CD4-positive, alpha-beta T cell treated with Interleukin-4 for 4 hours (primary cell): Measurements from ENCODE around the gene SLC30A1.
A peak's percentile ranks its signal among the peaks of the same experiment; 100 is the strongest.

Experiments
- DNase-seq: peaks from one replicate; pipeline ENCODE4 v3.0.0-alpha.2; 2020

SLC30A1 gene

DNA sequence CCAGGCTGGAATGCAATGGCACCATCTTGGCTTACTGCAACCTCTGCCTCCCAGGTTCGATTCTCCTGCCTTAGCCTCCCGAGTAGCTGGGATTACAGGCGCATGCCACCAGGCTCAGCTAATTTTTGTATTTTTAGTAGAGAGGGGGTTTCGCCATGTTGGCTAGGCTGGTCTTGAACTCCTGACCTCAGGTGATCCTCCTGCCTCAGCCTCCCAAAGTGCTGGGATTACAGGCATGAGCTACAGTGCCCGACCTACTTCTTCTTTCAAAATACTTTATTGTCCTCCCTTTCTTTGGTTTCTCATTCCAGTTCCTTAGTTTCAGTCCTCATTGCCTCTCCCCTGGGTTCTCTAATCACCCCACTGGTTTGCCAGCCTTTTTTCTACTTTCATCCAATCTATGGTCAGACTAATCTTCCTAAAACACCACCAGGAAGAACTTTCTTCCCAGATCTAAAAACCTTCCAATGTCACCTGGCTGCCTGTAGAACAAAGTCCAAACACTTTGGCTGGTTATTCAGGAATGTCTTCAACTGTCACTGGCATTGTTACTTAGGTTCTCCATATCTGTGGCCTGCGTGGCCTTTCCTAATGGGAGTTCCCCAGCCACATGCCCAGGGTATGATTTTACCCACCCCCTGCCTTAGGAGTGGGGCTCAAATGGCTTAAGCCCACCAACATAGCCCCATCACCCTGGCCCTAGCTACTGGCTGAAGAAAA lies 29.0 kb upstream of the SLC30A1 start:
- DNase-seq, result no peak

- peak; percentile 18 for DNase-seq
Measured at GRCh38 chr1:211606914-211607753, 28.2 kb upstream of the SLC30A1 start.

GRCh38 chr1:211606332-211606913 lies 27.5 kb upstream of the SLC30A1 start:
- DNase-seq, result peak; percentile 17

- no peak for DNase-seq
Measured at GRCh38 chr1:211605603-211606331, 26.8 kb upstream of the SLC30A1 start.

- DNase-seq, result no peak
Measured at GRCh38 chr1:211605034-211605433, 26.1 kb upstream of the SLC30A1 start.

DNA sequence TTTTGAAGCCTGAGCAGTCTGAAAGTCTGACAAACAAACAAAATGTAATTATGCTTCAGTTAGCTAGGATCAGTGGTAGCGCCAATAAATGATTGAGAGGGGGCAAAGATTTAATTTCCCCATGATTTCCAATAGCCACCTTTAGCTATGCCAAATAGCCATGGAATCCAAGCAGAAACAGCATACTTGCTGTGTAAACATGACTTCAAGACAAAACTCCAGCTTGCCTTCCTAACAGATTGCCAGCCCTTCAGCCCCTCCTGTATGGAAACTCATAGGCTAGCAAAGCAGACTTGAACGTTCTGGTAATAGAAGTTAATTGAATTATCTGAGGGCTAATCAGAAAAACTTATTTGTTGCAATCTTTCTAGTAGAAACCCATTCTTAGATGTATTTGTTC lies 25.6 kb upstream of the SLC30A1 start:
- no peak for DNase-seq

DNA sequence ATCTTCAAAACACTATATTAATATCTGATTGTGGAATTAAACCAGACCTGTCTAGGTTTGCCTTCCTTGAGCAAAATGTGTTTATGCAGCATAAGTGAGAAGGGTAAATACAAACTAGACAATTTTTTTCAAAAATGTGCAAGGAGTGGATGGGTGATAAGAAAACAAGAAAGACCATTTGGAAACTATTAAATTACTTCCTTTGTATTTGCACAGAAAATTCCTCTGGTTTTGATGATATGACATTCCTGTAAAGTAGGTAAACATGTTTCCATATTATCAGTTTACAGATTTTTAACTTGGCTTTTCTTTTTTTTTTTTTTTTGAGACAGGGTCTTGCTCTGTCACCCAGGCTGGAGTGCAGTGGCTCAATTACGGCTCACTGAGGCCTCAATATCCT lies 24.8 kb upstream of the SLC30A1 start:
- no peak for DNase-seq

GRCh38 chr1:211603191-211603701 lies 24.3 kb upstream of the SLC30A1 start:
- DNase-seq, result no peak

- DNase-seq, result no peak
Measured at GRCh38 chr1:211601982-211602670, 23.2 kb upstream of the SLC30A1 start.

GRCh38 chr1:211601159-211601558 lies 22.2 kb upstream of the SLC30A1 start:
- no peak for DNase-seq

GRCh38 chr1:211599250-211599649 lies 20.3 kb upstream of the SLC30A1 start:
- no peak for DNase-seq

- DNase-seq, result no peak
Measured at GRCh38 chr1:211598514-211598913, 19.6 kb upstream of the SLC30A1 start.

- no peak for DNase-seq
Measured at GRCh38 chr1:211596418-211597181, 17.6 kb upstream of the SLC30A1 start.

DNA sequence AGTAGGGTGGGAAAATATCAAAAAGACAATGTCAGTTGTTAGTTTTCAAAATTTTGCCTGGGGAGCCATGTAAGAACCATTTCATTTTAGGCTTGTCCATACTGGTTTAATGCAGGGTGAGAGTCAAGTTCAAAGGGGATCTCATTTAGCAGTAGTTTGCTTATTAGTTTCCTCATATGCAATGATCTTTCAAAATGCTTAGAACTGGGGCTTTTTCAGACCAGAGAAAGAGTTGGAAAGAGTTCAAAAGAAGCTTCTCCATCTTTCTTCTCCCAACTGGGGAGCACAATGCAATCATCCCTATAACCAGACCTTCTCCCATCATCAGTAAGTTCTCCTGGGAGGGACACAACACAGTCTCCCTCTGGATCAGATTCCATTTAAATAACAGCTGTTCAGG lies 16.5 kb upstream of the SLC30A1 start:
- no peak for DNase-seq

- DNase-seq, result no peak
Measured at GRCh38 chr1:211591980-211592493, 13.1 kb upstream of the SLC30A1 start.

DNA sequence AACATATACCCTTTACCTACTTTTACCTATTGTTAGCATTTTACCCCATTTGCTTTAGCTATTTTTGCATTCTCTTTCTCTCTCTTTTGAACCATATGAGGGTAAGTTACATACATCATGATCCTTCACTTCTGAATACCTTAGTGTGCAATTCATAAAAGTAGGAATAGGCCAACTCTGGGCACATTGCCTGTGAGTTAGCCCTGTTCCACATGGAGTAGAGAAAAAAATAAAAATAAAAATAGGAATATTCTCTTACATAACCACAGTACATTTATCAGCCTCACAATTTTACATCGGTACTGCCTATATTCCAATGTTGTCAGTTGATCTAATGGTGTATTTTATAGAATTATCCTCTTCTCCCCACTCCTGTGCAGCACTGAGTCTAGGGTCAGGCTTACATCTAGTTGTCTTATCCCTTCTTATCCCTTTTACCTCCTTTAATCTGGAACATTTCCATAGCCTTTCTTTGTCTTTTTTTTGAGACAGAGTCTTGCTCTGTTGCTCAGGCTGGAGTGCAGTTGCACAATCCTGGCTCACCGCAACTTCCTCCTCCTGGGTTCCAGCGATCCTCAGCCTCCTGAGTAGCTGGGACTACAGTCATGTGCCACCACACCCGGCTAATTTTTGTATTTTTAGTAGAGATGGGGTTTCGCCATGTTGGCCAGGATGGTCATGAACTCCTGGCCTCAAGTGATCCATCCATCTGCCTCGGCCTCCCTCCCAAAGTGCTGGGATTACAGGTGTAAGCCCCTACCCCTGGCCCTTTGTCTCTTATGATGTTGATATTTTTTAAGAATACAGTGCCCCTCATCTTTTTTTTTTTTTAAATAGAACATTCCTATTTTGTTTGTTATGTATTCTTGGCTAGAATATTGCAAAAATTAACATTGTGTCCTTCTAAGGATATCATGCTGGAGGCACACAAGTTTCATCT lies 11.1 kb upstream of the SLC30A1 start:
- no peak for DNase-seq

DNA sequence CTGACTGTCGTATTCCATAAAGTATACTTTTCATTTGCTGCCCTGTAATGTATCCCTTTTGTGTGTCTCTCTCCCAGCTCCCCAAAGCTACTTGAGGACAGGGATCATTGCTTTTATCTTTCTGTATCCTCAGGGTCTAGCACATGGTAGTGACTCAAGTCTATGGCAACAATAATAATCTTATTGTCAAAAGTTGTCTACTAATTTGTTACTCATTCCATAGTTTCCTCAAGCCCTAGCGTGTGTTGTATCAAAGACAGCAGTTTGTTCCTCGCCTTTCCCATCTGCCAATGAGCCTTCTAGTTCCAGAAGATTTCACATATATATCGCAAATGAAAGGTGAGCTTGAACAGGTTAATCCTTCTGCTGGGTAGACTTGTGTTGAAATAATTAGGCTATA lies 9.8 kb upstream of the SLC30A1 start:
- no peak for DNase-seq

- DNase-seq, result no peak
Measured at GRCh38 chr1:211587123-211587522, 8.2 kb upstream of the SLC30A1 start.

DNA sequence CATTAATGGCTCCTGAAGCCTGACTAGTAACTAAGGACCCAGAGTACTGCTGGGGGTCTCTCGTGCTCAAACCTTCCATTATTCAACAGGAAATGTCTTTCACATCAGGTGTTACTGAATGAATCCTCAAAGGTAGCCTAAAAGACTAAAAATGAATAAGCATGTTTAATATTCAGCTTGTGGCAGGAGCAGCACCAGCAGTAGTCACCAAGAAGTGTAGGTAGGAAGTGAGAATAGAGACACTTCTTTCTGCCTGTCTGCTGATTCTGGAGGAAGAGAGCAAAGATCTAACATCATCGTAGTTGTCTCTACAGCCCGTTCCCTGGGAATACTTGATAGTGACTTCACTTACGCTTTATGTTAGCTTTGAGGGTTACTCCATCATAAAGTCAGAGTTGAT lies 7.6 kb upstream of the SLC30A1 start:
- no peak for DNase-seq
